Heart left ventricle (tissue), 16 donors: ENCODE data around the gene PHLDA2. TPM values are rescaled to one million over a fixed set of nuclear protein-coding genes. Genes with fewer than 3 reads are reported as not detected.

Experiments used
- ATAC-seq, 4 donors: fragments of 200-7000 bp; cut with Tn5 transposase; one replicate each; pipeline ENCODE4 v1.9.1; 2020 to 2022; ENCODE audit warnings: moderate library complexity in 4 of 4, mild to moderate bottlenecking in 3 of 4, moderate number of reproducible peaks in 1 of 4
- DNase-seq, 5 donors: peaks; one replicate each; pipeline ENCODE4 v3.0.0-alpha.2; 2020
- H3K27ac ChIP-seq, 12 donors: fragments of 200-600 bp; sonication (generic) in 4 of 12; one replicate each; pipeline versions ENCODE4 v1.5.0 to v1.8.0; 2016 to 2022; ENCODE audit warnings: mild to moderate bottlenecking in 2 of 12
- H3K27me3 ChIP-seq, 9 donors: fragments of 200-600 bp; sonication (generic) in 2 of 9; one replicate each; pipeline versions ENCODE4 v1.5.1 to v1.8.0; 2016 to 2022; ENCODE audit warnings: mild to moderate bottlenecking in 3 of 9
- H3K36me3 ChIP-seq, 9 donors: fragments of 200-600 bp; sonication (generic) in 2 of 9; one replicate each; pipeline versions ENCODE4 v1.5.0 to v1.8.0; 2018 to 2022; ENCODE audit warnings: mild to moderate bottlenecking in 2 of 9
- H3K4me1 ChIP-seq, 12 donors: fragments of 200-600 bp; sonication (generic) in 4 of 12; one replicate each; pipeline versions ENCODE4 v1.5.0 to v1.8.0; 2016 to 2022; ENCODE audit warnings: mild to moderate bottlenecking in 3 of 12
- H3K4me3 ChIP-seq, 12 donors: fragments of 200-600 bp; sonication (generic) in 4 of 12; one replicate each; pipeline versions ENCODE4 v1.5.0 to v1.8.0; 2017 to 2022; ENCODE audit warnings: mild to moderate bottlenecking in 9 of 12, moderate library complexity in 4 of 12
- H3K9me3 ChIP-seq, 12 donors: fragments of 200-600 bp; sonication (generic) in 4 of 12; one replicate each; pipeline versions ENCODE4 v1.5.0 to v1.8.0; 2016 to 2022; ENCODE audit warnings: mild to moderate bottlenecking in 1 of 12
- CTCF ChIP-seq, 12 donors: fragments of 200-600 bp; sonication (generic) in 4 of 12; IDR thresholded peaks; one replicate each; pipeline versions ENCODE4 v1.5.0 to v1.8.0; 2018 to 2022; ENCODE audit warnings: antibody characterized with exemption in 12 of 12, mild to moderate bottlenecking in 5 of 12
- POLR2A ChIP-seq, 2 donors: fragments of 450-650 bp; IDR thresholded peaks; one replicate each; pipeline ENCODE4 v1.6.1; 2017; ENCODE audit warnings: antibody characterized with exemption in 2 of 2, mild to moderate bottlenecking in 2 of 2, moderate library complexity in 2 of 2
- WGBS, 4 donors: extraction: QIAGEN DNeasy Blood & Tissue Kit in 2 of 4; methylation state at CpG; one replicate each; pipeline versions ENCODE4 v1.1.5 to v1.1.7; 2013 to 2018; 5-methylcytosine and 5-hydroxymethylcytosine counted together
- intact Hi-C, 10 donors: fragments of 100-400 bp; cut with DNase I; formaldehyde crosslinking; loops; one replicate each; pipeline versions ENCODE4 v1.11.1 to v1.14.2; 2022
- polyA plus RNA-seq, 2 donors: library from polyadenylated mRNA; stranded (reverse); fragments of 200-250 nt; gene quantifications; one replicate each; pipeline ENCODE4 v1.2.3, GENCODE V29; 2013
- total RNA-seq, 9 donors: library from RNA; depleted of rRNA in 2 of 9; stranded (reverse); fragments of >200 nt in 2 of 9; fragmentation: NEBNext Ultra II Directional in 3 of 9; extraction: Animal tissue kit (Norgen Biotek cat#: 25700) in 3 of 9; gene quantifications; one replicate each; pipeline versions ENCODE4 v1.1.0 to v1.2.4, GENCODE V29; 2016 to 2023
- donor health status: ischemic (EF 13 %, LVEDD 7.1; RV severe dilation, severe dysfunction).
- donor health status: healthy with polysubstance abuse.
- donor health status: DM: no; HTN: yes; CAD: no.
- donor health status: DM: no; HTN: no; CAD: no.
- donor health status: ischemic (EF 25% LVEDD 6.9; RV normal size, moderate dysfunction).
- donor health status: ischemic (EF 25% LVEDD 5.7; RV mildly dilated, moderate dysfunction).
- donor health status: healthy.
- donor health status: DM: yes; HTN: yes; CAD: no.
- donor health status: ischemic (EF 35%, LVEDD 5.7; RV mildly dilated, moderate dysfunction).
- donor health status: nonischemic (EF 11% LVEDD 7.7; RV severe dilation, severe dysfunction).
- donor health status: DM: yes; HTN: yes; CAD: no.
- donor health status: PGD.
- donor health status: ischemic (EF 29% LVEDD 5.4; RV normal size, mild dysfunction).
- donor health status: nonischemic (EF 23%, LVEDD 6.1; RV moderate dilation, normal function).

Gene PHLDA2
- total and polyA plus RNA-seq, 11 donors = 0.40 to 9.2 (median 1.0) TPM; not detected in 2

GRCh38 chr11:2963761-2964160 is 34.5 kb upstream of the PHLDA2 start:
- peaks cover 0 to 18% (median 2%) of the 10 kb centered on the region in 12 donors for H3K4me1 ChIP-seq
- no peak for DNase-seq
- H3K4me3 ChIP-seq = no peak overlapping the region
- 88 to 98% (median 93%) methylated on average over 6 of the region's 6 CpGs for WGBS, 4 donors
- no peak for ATAC-seq
- H3K9me3 ChIP-seq = no peaks in the 10 kb centered on the region
- H3K27ac ChIP-seq = no peak overlapping the region
- H3K27me3 ChIP-seq = no peaks in the 10 kb centered on the region
- intact Hi-C loops = no loop called here
- no peak for TF ChIP-seq POLR2A (IDR thresholded peaks at IDR 0.05)
- no peak for TF ChIP-seq CTCF (IDR thresholded peaks at IDR 0.05)
- peaks cover 0 to 98% (median 85%) of the 10 kb centered on the region in 9 donors for H3K36me3 ChIP-seq

GRCh38 chr11:2963112-2963754 is 34.0 kb upstream of the PHLDA2 start:
- TF ChIP-seq POLR2A (IDR thresholded peaks at IDR 0.05) (no peak), CTCF (IDR thresholded peaks at IDR 0.05) (no peak)
- intact Hi-C loops = no loop called here
- Histone ChIP-seq H3K4me3 (no peak overlapping the region), H3K9me3 (no peaks in the 10 kb centered on the region), H3K4me1 (peaks cover 0 to 21% (median 2%) of the 10 kb centered on the region in 12 donors), H3K27me3 (no peaks in the 10 kb centered on the region), H3K36me3 (peaks cover 0 to 98% (median 85%) of the 10 kb centered on the region in 9 donors), H3K27ac (no peak overlapping the region)
- DNase-seq (no peak), ATAC-seq (peak in 1 of 4 donors; percentile 9)
- WGBS, 4 donors = 88 to 95% (median 93%) methylated on average over 7 of the region's 7 CpGs

GRCh38 chr11:2961080-2961479 is 31.9 kb upstream of the PHLDA2 start:
- no peak overlapping the region for H3K4me3 ChIP-seq
- H3K36me3 ChIP-seq = peaks cover 0 to 98% (median 85%) of the 10 kb centered on the region in 9 donors
- no peaks in the 10 kb centered on the region for H3K27me3 ChIP-seq
- TF ChIP-seq POLR2A (IDR thresholded peaks at IDR 0.05) = no peak
- H3K9me3 ChIP-seq = no peaks in the 10 kb centered on the region
- ATAC-seq (no peak), DNase-seq (no peak)
- no peak overlapping the region for H3K27ac ChIP-seq
- intact Hi-C loops = no loop called here
- peaks cover 0 to 21% (median 2%) of the 10 kb centered on the region in 12 donors for H3K4me1 ChIP-seq
- 70 to 74% (median 74%) methylated on average over 5 of the region's 5 CpGs for WGBS, 4 donors

GRCh38 chr11:2960139-2960538 is 30.9 kb upstream of the PHLDA2 start:
- intact Hi-C loops = no loop called here

More at GRCh38 chr11:2960139-2960538, 30.9 kb upstream of the PHLDA2 start:
- H3K9me3 ChIP-seq = no peaks in the 10 kb centered on the region
- peaks cover 0 to 21% (median 2%) of the 10 kb centered on the region in 12 donors for H3K4me1 ChIP-seq
- peak overlapping the region in 3 of 12 donors; percentile 1 to 50 (median 30) for H3K27ac ChIP-seq
- 79 to 85% (median 83%) methylated on average over 7 of the region's 7 CpGs for WGBS, 4 donors
- TF ChIP-seq POLR2A (IDR thresholded peaks at IDR 0.05) = no peak
- TF ChIP-seq CTCF (IDR thresholded peaks at IDR 0.05) = no peak
- H3K27me3 ChIP-seq = no peaks in the 10 kb centered on the region
- peak in 2 of 4 donors; percentile 14 to 27 for ATAC-seq
- no peak overlapping the region for H3K4me3 ChIP-seq
- peaks cover 0 to 98% (median 85%) of the 10 kb centered on the region in 9 donors for H3K36me3 ChIP-seq
- DNase-seq = no peak
